Kidney capillary endothelial cell (primary cell): ENCODE results near the gene EMC8.
A peak's percentile ranks its signal among the peaks of the same experiment; 100 is the strongest.

Experiments used
- DNase-seq: peaks from one replicate; pipeline ENCODE4 v3.0.0-alpha.2; 2018; ENCODE audit warnings: low spot score

Gene EMC8

DNA sequence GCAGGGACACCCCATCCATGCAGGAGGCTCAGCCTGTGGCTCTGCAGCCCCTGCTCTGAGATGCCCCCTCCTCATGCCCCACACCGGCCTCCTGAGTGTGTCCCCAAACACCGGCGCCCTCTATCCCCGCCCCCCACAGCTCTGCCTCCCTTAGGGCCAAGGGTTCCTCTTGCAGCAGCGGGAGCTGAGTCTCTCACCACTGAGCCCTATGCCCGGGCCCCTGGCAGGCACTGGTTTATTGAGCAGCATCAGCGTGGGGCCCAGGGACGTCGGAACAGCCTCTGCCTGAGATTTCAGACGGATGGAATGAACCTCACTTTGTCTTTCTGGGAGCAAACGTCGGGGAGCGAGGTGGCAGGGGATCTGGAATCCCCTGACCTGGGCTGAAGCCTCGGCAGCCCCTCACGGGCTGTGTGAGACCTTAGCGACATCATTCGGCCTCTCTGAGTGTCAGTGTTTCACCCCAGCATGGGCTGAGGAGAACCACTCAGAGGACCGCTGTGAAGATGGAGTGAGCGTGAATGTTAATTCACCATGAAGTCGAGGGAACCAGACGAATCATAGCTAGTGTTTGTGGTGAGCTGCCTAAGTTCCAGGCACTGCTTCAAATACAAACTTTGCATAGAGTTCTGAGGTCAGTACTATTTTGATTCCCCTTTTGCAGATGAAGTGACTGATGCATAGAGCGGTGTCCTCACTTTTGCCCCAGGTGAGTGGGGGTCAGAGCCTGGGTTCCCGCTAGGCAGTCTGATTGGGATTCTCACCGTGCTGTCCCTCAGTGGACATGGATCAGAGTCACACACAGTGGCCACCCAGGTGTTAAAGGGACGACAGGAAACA lies 43.2 kb downstream of the EMC8 start:
- DNase-seq: no peak

DNA sequence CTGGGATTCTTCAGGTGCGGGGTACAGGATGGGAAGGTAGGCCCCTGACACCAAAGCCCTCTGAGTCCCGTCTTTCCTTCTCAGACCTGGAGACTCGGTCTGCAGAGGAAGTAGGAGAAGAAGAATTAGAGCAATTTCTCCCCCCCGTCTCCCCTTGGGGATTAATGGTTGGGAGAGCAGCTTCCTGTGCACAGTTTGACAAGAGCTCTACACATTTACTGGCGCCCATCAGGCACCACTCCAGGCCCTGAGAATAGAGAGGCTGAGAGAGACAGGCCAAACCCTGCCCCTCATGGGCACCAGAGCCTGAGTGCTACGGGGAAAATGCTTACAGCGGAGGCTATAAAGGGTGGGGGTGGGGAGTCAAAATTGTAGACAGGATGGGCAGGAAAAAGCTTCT lies 44.9 kb downstream of the EMC8 start:
- DNase-seq: no peak

DNA sequence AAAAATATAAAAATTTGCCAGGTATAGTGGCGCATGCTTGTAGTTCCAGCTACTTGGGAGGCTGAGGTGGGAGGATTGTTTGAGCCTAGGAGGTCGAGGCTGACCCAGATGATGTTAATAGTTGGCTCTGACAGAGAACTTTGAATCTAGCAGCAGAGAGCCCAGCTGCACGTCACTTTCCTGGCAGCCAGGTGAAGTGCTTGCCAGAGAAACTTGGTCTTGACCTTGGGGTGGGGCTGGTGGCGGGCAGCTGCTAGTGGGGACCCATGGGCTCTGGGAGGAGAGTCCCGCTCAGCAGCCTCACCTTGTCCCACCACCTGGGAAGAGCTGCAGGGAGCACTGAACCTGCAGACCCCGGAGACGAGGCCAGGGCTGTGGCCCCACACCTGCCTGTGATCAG lies 45.4 kb downstream of the EMC8 start:
- no peak for DNase-seq

GRCh38 chr16:85753559-85753958 lies 45.8 kb downstream of the EMC8 start:
- no peak for DNase-seq

GRCh38 chr16:85752511-85753420 lies 46.6 kb downstream of the EMC8 start:
- peak; percentile 53 for DNase-seq

- DNase-seq: peak; percentile 98
Measured at GRCh38 chr16:85751698-85752501, 47.4 kb downstream of the EMC8 start.

DNA sequence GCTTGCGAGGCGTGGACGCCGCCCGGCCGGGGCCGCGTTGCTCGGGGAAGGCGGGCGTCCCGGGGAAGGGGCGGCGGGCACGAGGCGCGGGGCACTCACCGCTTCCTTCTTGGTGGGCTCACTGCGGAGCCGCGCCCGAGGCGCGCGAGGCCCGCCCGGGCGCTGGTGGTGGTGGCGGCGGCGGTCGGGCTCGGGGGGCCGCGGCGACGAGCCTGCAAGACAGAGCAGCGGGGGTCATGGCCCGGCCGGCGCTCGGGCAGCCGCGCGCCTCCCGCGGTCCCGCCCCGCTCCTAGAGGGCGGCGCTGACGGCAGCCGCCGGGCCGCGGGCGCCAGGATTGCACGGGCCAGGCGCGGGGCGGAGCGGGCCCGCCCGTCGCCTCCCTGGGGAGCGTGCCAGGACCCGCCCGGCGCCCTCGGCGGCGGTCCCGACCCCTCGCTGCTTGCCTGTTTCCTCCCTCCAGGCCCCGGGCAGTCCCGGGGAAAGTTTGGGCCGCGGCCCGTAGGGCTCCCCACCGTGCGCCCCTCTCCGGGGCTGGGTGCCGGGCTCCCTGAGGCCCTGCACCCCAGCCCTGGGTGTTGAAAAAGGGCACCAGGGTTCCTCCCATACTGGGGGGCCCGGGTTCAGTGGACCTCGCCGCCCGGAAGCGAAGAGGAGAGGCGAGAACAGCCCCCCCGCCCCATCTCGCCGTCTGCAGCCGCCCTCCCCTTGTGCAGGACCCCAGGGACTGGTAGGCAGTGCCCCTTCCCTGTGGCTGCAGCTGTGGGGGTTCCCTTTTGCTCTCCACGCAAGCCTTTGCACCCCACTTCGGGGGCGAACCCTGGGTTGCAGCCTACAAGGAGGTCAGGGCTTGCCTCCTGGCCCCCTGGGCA lies 48.3 kb downstream of the EMC8 start, which contains the start of gene C16orf74:
Gene C16orf74 (minus strand): TSS at position 270 of the 871 bp plus-strand sequence. CDS start 15,879 bp downstream, outside the sequence.
- DNase-seq: peak; percentile 76

DNA sequence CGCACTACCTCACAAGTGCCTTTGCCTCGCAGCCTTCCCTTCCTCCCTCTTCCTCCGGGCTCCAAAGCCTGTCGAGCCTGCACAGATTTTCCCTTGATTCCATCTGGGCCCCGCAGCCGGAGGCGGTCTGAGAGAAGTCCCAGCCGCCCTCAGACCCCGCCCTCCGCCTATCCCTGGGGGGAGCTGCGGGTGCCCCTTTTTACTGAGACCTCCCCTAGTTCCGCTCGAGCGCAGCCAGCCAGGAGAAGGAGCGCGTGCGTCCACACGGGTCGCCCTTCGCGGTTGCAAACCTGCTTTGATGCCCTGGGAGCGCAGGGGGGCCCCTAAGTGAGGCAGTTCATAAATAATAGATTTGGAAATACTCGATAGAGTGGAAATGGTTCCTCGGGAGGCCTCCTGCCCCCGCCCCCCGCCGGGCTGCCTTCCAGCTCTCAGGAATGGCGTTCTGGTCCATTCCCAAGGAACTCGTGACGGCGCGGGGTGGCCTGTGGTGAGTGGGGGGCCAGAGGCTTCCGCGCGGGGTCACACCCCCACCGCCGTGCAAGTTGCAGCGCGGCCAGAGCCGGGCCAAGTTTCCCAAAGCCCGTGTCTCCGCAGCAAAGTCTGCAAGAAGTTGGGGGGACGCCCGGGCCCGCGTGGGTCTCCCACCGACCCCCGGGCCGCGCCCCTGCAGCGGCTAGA lies 49.1 kb downstream of the EMC8 start:
- DNase-seq: peak; percentile 17

- no peak for DNase-seq
Measured at GRCh38 chr16:85749771-85750145, 49.6 kb downstream of the EMC8 start.

DNA sequence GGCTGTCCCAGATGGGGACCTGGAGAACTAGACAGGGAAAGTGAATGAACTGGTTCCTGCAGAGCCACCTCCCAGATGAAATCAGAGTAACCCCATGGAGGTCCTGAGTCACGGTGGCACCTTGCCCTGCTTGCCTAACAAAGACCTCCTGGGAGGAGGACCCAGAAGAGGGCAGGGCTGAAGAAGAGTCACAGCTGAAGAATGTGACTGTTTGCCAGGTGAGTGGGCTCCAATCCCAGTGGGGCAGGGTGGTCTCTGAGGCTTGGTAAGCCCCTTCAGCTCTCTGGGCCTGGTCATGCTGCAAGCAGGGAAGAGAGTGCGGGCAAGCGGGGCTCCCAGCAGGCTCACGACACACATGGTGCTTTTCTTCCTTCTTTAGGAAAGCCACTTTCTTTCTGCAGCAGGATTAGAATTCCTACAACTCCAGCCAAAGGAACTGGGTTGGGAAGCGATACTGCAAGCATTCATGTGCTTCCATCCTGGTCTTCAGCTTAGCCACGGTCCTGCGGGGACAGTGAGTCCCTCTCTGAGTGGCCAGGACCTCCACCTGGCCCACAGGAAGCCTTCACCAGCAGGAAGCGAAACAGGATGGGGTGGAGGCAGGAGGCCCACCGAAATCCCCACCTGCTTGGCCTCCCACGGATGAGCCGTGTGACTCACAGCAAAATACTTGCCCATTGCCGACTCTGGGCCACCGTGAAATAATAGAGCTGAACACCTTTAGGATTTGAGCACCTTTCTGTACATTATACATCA lies 52.7 kb downstream of the EMC8 start:
- DNase-seq: no peak

- no peak for DNase-seq
Measured at GRCh38 chr16:85738923-85739715, 60.2 kb downstream of the EMC8 start.

GRCh38 chr16:85736921-85737320 lies 62.4 kb downstream of the EMC8 start:
- DNase-seq: no peak

DNA sequence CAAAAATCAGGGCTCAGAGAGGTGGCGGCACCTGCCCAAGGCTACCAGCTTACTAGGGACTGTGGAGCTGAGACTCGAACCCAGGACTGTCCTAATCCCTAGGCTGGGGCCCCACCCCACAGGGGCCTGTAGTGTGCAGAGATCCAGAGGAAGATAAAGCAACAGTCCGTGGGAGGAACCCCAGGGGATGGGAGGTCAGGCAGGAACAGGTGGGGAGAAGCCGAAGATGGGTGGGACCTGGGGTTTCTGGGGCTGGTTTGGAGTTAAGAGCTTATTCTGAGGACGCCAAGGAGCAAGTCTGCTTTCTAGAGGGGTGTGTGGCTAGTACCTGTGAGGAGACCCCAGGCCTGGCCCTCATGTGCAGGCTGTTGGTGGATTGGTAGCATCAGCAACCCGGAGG lies 63.4 kb downstream of the EMC8 start:
- no peak for DNase-seq

GRCh38 chr16:85735225-85735635 lies 64.1 kb downstream of the EMC8 start:
- DNase-seq: no peak

GRCh38 chr16:85734311-85735017 lies 64.9 kb downstream of the EMC8 start:
- DNase-seq: no peak

- DNase-seq: no peak
Measured at GRCh38 chr16:85733839-85734170, 65.5 kb downstream of the EMC8 start.

GRCh38 chr16:85733155-85733838 lies 66.0 kb downstream of the EMC8 start:
- DNase-seq: no peak

- no peak for DNase-seq
Measured at GRCh38 chr16:85731179-85731578, 68.2 kb downstream of the EMC8 start.
